WTC11 (cell line): Measurements from ENCODE around the gene SPDYC. TPM values are rescaled to one million over a fixed set of nuclear protein-coding genes. Genes with fewer than 3 reads are reported as not detected.

Source experiments
- ATAC-seq: fragments of 200-7000 bp; cut with Tn5 transposase; 2 replicates; pipeline ENCODE4 v1.10.0; 2021; ENCODE audit warnings: mild to moderate bottlenecking, moderate library complexity
- CTCF ChIA-PET: fragments of 300-600 bp; sonication (Branson Sonifier 250); formaldehyde crosslinking; loops from one replicate; lab custom pipeline; 2021; ENCODE audit warnings: antibody characterized with exemption; lab: Charles Lee
- POLR2A ChIA-PET: fragments of 350-600 bp; sonication (Branson Sonifier 250); formaldehyde crosslinking; loops from one replicate; lab custom pipeline; 2021; ENCODE audit warnings: antibody characterized with exemption; lab: Charles Lee
- DNase-seq: peaks from one replicate; pipeline ENCODE4 v3.0.0; 2021; ENCODE audit warnings: low spot score
- H3K27ac Mint-ChIP-seq: 2 replicates; pipeline ENCODE4 v1.8.0; 2021; ENCODE audit warnings: mixed read lengths
- H3K27me3 Mint-ChIP-seq: 2 replicates; pipeline ENCODE4 v1.8.0; 2021; ENCODE audit warnings: low read depth, mild to moderate bottlenecking, moderate library complexity, mixed read lengths
- H3K36me3 Mint-ChIP-seq: 2 replicates; pipeline ENCODE4 v1.8.0; 2021; ENCODE audit warnings: mixed read lengths
- H3K4me1 Mint-ChIP-seq: 2 replicates; pipeline ENCODE4 v1.8.0; 2022; ENCODE audit warnings: mixed read lengths
- H3K4me3 Mint-ChIP-seq: 2 replicates; pipeline ENCODE4 v1.8.0; 2021; ENCODE audit warnings: mild to moderate bottlenecking, moderate library complexity, mixed read lengths
- H3K9me3 Mint-ChIP-seq: 2 replicates; pipeline ENCODE4 v1.8.0; 2021; ENCODE audit warnings: mixed read lengths
- ATF6 ChIP-seq: sonication (generic); formaldehyde crosslinking; IDR thresholded peaks from 2 replicates; pipeline ENCODE4 v1.8.1; 2023; ENCODE audit warnings: mild to moderate bottlenecking, missing genetic modification reagents
- E2F5 ChIP-seq: sonication (generic); formaldehyde crosslinking; IDR thresholded peaks from 2 replicates; pipeline ENCODE4 v1.8.1; 2022; ENCODE audit warnings: mild to moderate bottlenecking, moderate library complexity, missing genetic modification reagents
- EMX1 ChIP-seq: fragments of 250-450 bp; sonication (Bioruptor Pico); IDR thresholded peaks from 2 replicates; pipeline ENCODE4 v1.8.0; 2021; ENCODE audit warnings: mild to moderate bottlenecking
- FOXJ3 ChIP-seq: sonication (generic); formaldehyde crosslinking; IDR thresholded peaks from 2 replicates; pipeline ENCODE4 v1.9.0; 2021; ENCODE audit warnings: missing genetic modification reagents, mild to moderate bottlenecking, borderline replicate concordance
- FOXK1 ChIP-seq: sonication (generic); formaldehyde crosslinking; IDR thresholded peaks from 2 replicates; pipeline ENCODE4 v1.8.0; 2022; ENCODE audit warnings: mild to moderate bottlenecking, moderate library complexity, missing genetic modification reagents
- HMGXB4 ChIP-seq: sonication (generic); formaldehyde crosslinking; IDR thresholded peaks from 2 replicates; pipeline ENCODE4 v1.8.1; 2023; ENCODE audit warnings: mild to moderate bottlenecking, moderate library complexity, missing genetic modification reagents
- IRF2 ChIP-seq: sonication (generic); formaldehyde crosslinking; IDR thresholded peaks from 2 replicates; pipeline ENCODE4 v1.8.0; 2022; ENCODE audit warnings: low read depth, missing genetic modification reagents, borderline replicate concordance
- MXD4 ChIP-seq: fragments of 250-450 bp; sonication (Bioruptor Pico); IDR thresholded peaks from 2 replicates; pipeline ENCODE4 v1.8.0; 2021; ENCODE audit warnings: mild to moderate bottlenecking, moderate library complexity, borderline replicate concordance
- NR3C1 ChIP-seq: sonication (generic); formaldehyde crosslinking; conservative IDR thresholded peaks from 2 replicates; pipeline ENCODE4 v1.8.1; 2023; ENCODE audit warnings: low read depth, mild to moderate bottlenecking, missing genetic modification reagents
- OVOL2 ChIP-seq: fragments of 250-450 bp; sonication (Bioruptor Pico); IDR thresholded peaks from 2 replicates; pipeline ENCODE4 v1.9.0; 2021; ENCODE audit warnings: mild to moderate bottlenecking, borderline replicate concordance
- PRDM15 ChIP-seq: sonication (generic); formaldehyde crosslinking; IDR thresholded peaks from 2 replicates; pipeline ENCODE4 v1.8.0; 2022; ENCODE audit warnings: missing genetic modification reagents
- PREB ChIP-seq: sonication (generic); formaldehyde crosslinking; IDR thresholded peaks from 2 replicates; pipeline ENCODE4 v1.8.1; 2022; ENCODE audit warnings: mild to moderate bottlenecking, missing genetic modification reagents, moderate library complexity, borderline replicate concordance
- RELA ChIP-seq: sonication (generic); formaldehyde crosslinking; IDR thresholded peaks from 2 replicates; pipeline ENCODE4 v1.8.1; 2022; ENCODE audit warnings: missing genetic modification reagents, mild to moderate bottlenecking, borderline replicate concordance
- USF1 ChIP-seq: sonication (generic); formaldehyde crosslinking; IDR thresholded peaks from 2 replicates; pipeline ENCODE4 v1.8.0; 2022; ENCODE audit warnings: mild to moderate bottlenecking, missing genetic modification reagents
- ZBTB21 ChIP-seq: sonication (generic); formaldehyde crosslinking; IDR thresholded peaks from 2 replicates; pipeline ENCODE4 v1.8.1; 2023; ENCODE audit warnings: mild to moderate bottlenecking, missing genetic modification reagents, borderline replicate concordance
- ZMAT4 ChIP-seq: fragments of 250-450 bp; sonication (Bioruptor Pico); IDR thresholded peaks from 2 replicates; pipeline ENCODE4 v1.9.0; 2021; ENCODE audit warnings: mild to moderate bottlenecking
- ZNF121 ChIP-seq: sonication (generic); formaldehyde crosslinking; IDR thresholded peaks from 2 replicates; pipeline ENCODE4 v1.8.0; 2023; ENCODE audit warnings: missing genetic modification reagents
- ZNF138 ChIP-seq: sonication (generic); formaldehyde crosslinking; conservative IDR thresholded peaks from 2 replicates; pipeline ENCODE4 v1.8.1; 2022; ENCODE audit warnings: mild to moderate bottlenecking, moderate library complexity, missing genetic modification reagents
- ZNF219 ChIP-seq: sonication (generic); formaldehyde crosslinking; IDR thresholded peaks from 2 replicates; pipeline ENCODE4 v1.8.0; 2023; ENCODE audit warnings: missing genetic modification reagents, mild to moderate bottlenecking, borderline replicate concordance
- ZNF232 ChIP-seq: sonication (generic); formaldehyde crosslinking; IDR thresholded peaks from 2 replicates; pipeline ENCODE4 v1.8.0; 2022; ENCODE audit warnings: mild to moderate bottlenecking, missing genetic modification reagents
- ZNF396 ChIP-seq: fragments of 250-450 bp; sonication (Bioruptor Pico); IDR thresholded peaks from 2 replicates; pipeline ENCODE4 v1.8.0; 2021; ENCODE audit warnings: mild to moderate bottlenecking, moderate library complexity, borderline replicate concordance
- ZNF416 ChIP-seq: fragments of 250-450 bp; sonication (Bioruptor Pico); IDR thresholded peaks from 2 replicates; pipeline ENCODE4 v1.9.0; 2021; ENCODE audit warnings: mild to moderate bottlenecking, inconsistent platforms
- ZNF671 ChIP-seq: fragments of 250-450 bp; sonication (Bioruptor Pico); IDR thresholded peaks from 2 replicates; pipeline ENCODE4 v1.8.0; 2021; ENCODE audit warnings: mild to moderate bottlenecking
- ZSCAN18 ChIP-seq: fragments of 250-450 bp; sonication (Bioruptor Pico); IDR thresholded peaks from 2 replicates; pipeline ENCODE4 v2.1.2; 2022; ENCODE audit warnings: mild to moderate bottlenecking, moderate library complexity
- total RNA-seq: library from RNA; stranded (reverse); gene quantifications from 3 replicates; pipeline ENCODE4 v1.2.3, GENCODE V29; 2021

SPDYC gene
- total RNA-seq, 1 experiment from 2014 or later = 0.35 TPM

- Mint-ChIP-seq H3K4me1 (no peaks in the 10 kb centered on the region), H3K9me3 (no peaks in the 10 kb centered on the region), H3K36me3 (no peaks in the 10 kb centered on the region), H3K27ac (no peak overlapping the region), H3K4me3 (no peak overlapping the region), H3K27me3 (peaks cover 21% of the 10 kb centered on the region)
- no peak for ATAC-seq
- DNase-seq = no peak
- TF ChIP-seq MXD4 (CRISPR knock-in tag) = no peak
- no peak for TF ChIP-seq ZNF416 (CRISPR knock-in tag)
- TF ChIP-seq IRF2 (CRISPR knock-in tag) = no peak
- TF ChIP-seq FOXK1 (CRISPR knock-in tag) = no peak
- no peak for TF ChIP-seq OVOL2
- TF ChIP-seq E2F5 = no peak
- TF ChIP-seq ZNF396 (CRISPR knock-in tag) = no peak
- no peak for TF ChIP-seq PRDM15
- TF ChIP-seq ZSCAN18 (CRISPR knock-in tag) = no peak
- TF ChIP-seq USF1 (CRISPR knock-in tag) = no peak
- no peak for TF ChIP-seq FOXJ3
- no peak for TF ChIP-seq NR3C1
- no peak for TF ChIP-seq ZNF219 (CRISPR knock-in tag)
- TF ChIP-seq ATF6 (CRISPR knock-in tag) = no peak
- TF ChIP-seq ZBTB21 = no peak
- ChIA-PET CTCF (interaction anchor here (0.7 kb wide), 2 partner anchors 333 to 815 kb away, joined by 3 to 4 read pairs; no protein-coding TSS in a partner anchor), POLR2A (no interaction called here)
Measured at GRCh38 chr11:65157336-65157735, 12.7 kb upstream of the SPDYC start.

- Mint-ChIP-seq H3K27ac (no peak overlapping the region), H3K9me3 (no peaks in the 10 kb centered on the region), H3K4me3 (no peak overlapping the region), H3K36me3 (no peaks in the 10 kb centered on the region), H3K4me1 (no peaks in the 10 kb centered on the region), H3K27me3 (peaks cover 7% of the 10 kb centered on the region)
- no peak for DNase-seq
- ChIA-PET POLR2A (no interaction called here), CTCF (no interaction called here)
- TF ChIP-seq ZNF671 (no peak), ZMAT4 (CRISPR knock-in tag) (no peak), ZNF232 (CRISPR knock-in tag) (no peak), HMGXB4 (CRISPR knock-in tag) (no peak), RELA (CRISPR knock-in tag) (no peak), ZNF138 (CRISPR knock-in tag) (no peak), ZNF219 (CRISPR knock-in tag) (no peak), ZNF121 (CRISPR knock-in tag) (no peak), EMX1 (CRISPR knock-in tag) (no peak), USF1 (CRISPR knock-in tag) (no peak), PREB (CRISPR knock-in tag) (no peak)
- ATAC-seq = no peak
Measured at GRCh38 chr11:65159012-65159411, 11.0 kb upstream of the SPDYC start.
